Endothelial cell of umbilical vein (primary cell): ENCODE measurements around the gene IL32. TPM values are rescaled to one million over a fixed set of nuclear protein-coding genes. Genes with fewer than 3 reads are reported as not detected.

Experiments
- BruUV-seq: library from RNA; stranded (reverse); fragments of 400-500 nt; replicated peaks from 2 replicates; lab custom pipeline; 2021; lab: Mats Ljungman, UMichigan
- CTCF ChIA-PET: fragments of 300-600, 350-600 bp; sonication (Branson Sonifier 250); formaldehyde crosslinking; loops from one replicate; lab custom pipeline; 2021; ENCODE audit warnings: antibody characterized with exemption, inconsistent platforms; lab: Charles Lee
- POLR2A ChIA-PET: fragments of 300-600, 350-600 bp; sonication (Branson Sonifier 250); formaldehyde crosslinking; loops from one replicate; lab custom pipeline; 2021; ENCODE audit warnings: antibody characterized with exemption, inconsistent platforms; lab: Charles Lee
- DNase-seq: peaks from one replicate; pipeline ENCODE4 v3.0.0-alpha.2; 2011; ENCODE audit warnings: low read depth, low spot score
- FAIRE-seq: peaks from 2 replicates; lab custom pipeline; 2011; peaks lifted over from hg19 to GRCh38; lab: Jason Lieb, UNC
- H2AFZ ChIP-seq: 2 replicates; pipeline ENCODE4 v1.6.0; 2012; ENCODE audit warnings: low read depth, low read length, control low read depth, inconsistent platforms
- H3K27ac ChIP-seq: 2 replicates; pipeline ENCODE4 v1.5.1; 2011; ENCODE audit warnings: low read depth, mild to moderate bottlenecking, control low read depth, low read length, moderate library complexity; ENCODE audit not compliant: insufficient read depth
- H3K27me3 ChIP-seq, 2 experiments: 2 replicates each; pipeline versions ENCODE4 v1.6.0 to v1.6.1; 2011; ENCODE audit warnings: low read length in 2 of 2, mixed read lengths in 1 of 2; ENCODE audit not compliant: control insufficient read depth in 2 of 2, insufficient read depth in 2 of 2
- H3K36me3 ChIP-seq, 2 experiments: 2 replicates in 1 of 2; 3 replicates in 1 of 2; pipeline ENCODE4 v1.5.1; 2011; ENCODE audit warnings: low read length in 2 of 2, mild to moderate bottlenecking in 1 of 2, moderate library complexity in 1 of 2; ENCODE audit not compliant: control insufficient read depth in 2 of 2, insufficient read depth in 2 of 2; ENCODE audit errors: extremely low read depth in 1 of 2
- H3K4me1 ChIP-seq: 3 replicates; pipeline ENCODE4 v1.5.1; 2011; ENCODE audit warnings: mild to moderate bottlenecking, low read length; ENCODE audit not compliant: control insufficient read depth, insufficient read depth; ENCODE audit errors: extremely low read depth
- H3K4me2 ChIP-seq: 2 replicates; pipeline ENCODE4 v1.6.1; 2011; ENCODE audit warnings: low read length, control low read depth, mixed read lengths; ENCODE audit not compliant: insufficient read depth
- H3K4me3 ChIP-seq, 3 experiments: fragments of 200-600 bp in 1 of 3; sonication (generic), shearing (Covaris generic) in 1 of 3; replicated peaks in 1 of 3; 2 replicates each; pipeline ENCODE4 v1.5.1; 2011 to 2016; ENCODE audit warnings: control low read depth in 3 of 3, low read length in 3 of 3, mild to moderate bottlenecking in 2 of 3, inconsistent platforms in 1 of 3, low read depth in 1 of 3, moderate library complexity in 1 of 3; ENCODE audit not compliant: insufficient read depth in 1 of 3
- H3K79me2 ChIP-seq: 2 replicates; pipeline ENCODE4 v1.6.0; 2012; ENCODE audit warnings: low read length, inconsistent platforms; ENCODE audit not compliant: control insufficient read depth, insufficient read depth
- H3K9ac ChIP-seq: replicated peaks from 2 replicates; pipeline ENCODE3; 2011; ENCODE audit warnings: low read length, control low read depth; ENCODE audit not compliant: insufficient read depth; ENCODE audit errors: extremely low read depth
- H3K9me1 ChIP-seq: replicated peaks from 3 replicates; pipeline ENCODE4 v1.6.0; 2011; ENCODE audit warnings: mild to moderate bottlenecking, low read length; ENCODE audit not compliant: control insufficient read depth, insufficient read depth; ENCODE audit errors: extremely low read depth
- H3K9me3 ChIP-seq: replicated peaks from 2 replicates; pipeline ENCODE4 v1.5.1; 2012; ENCODE audit warnings: low read length, inconsistent platforms; ENCODE audit not compliant: control insufficient read depth, insufficient read depth
- H4K20me1 ChIP-seq: replicated peaks from 2 replicates; pipeline ENCODE3; 2011; ENCODE audit warnings: mild to moderate bottlenecking, low read length; ENCODE audit not compliant: control insufficient read depth, insufficient read depth; ENCODE audit errors: extremely low read depth
- EZH2 ChIP-seq: IDR thresholded peaks from 2 replicates; pipeline ENCODE4 v1.6.1; 2012; ENCODE audit warnings: borderline replicate concordance, low read depth, mild to moderate bottlenecking, moderate library complexity, low read length, inconsistent platforms; ENCODE audit not compliant: severe bottlenecking
- FOS ChIP-seq: IDR thresholded peaks from 2 replicates; pipeline ENCODE4 v1.6.1; 2011; ENCODE audit warnings: mild to moderate bottlenecking, low read length, moderate library complexity, borderline replicate concordance; ENCODE audit not compliant: insufficient read depth
- GATA2 ChIP-seq: IDR thresholded peaks from 2 replicates; pipeline ENCODE4 v1.7.0; 2011; ENCODE audit warnings: low read depth, mild to moderate bottlenecking, moderate library complexity, mixed read lengths, low read length; ENCODE audit not compliant: insufficient read length, insufficient read depth
- JUN ChIP-seq: IDR thresholded peaks from 2 replicates; pipeline ENCODE4 v1.6.1; 2011; ENCODE audit warnings: borderline replicate concordance, low read depth; ENCODE audit not compliant: insufficient read length, insufficient read depth
- MYC ChIP-seq: IDR thresholded peaks from one replicate; pipeline ENCODE4 v1.6.1; 2011; ENCODE audit warnings: mild to moderate bottlenecking, low read depth, low read length
- POLR2A ChIP-seq: IDR thresholded peaks from 2 replicates; pipeline ENCODE4 v1.6.1; 2012; ENCODE audit warnings: low read depth, mild to moderate bottlenecking, control low read depth, low read length
- POLR2AphosphoS5 ChIP-seq: IDR thresholded peaks from 2 replicates; pipeline ENCODE4 v1.6.1; 2012; ENCODE audit warnings: low read depth, mild to moderate bottlenecking, control low read depth, low read length, moderate library complexity; ENCODE audit not compliant: insufficient read depth
- dilution Hi-C: fragments of 300-500 bp; cut with MboI; formaldehyde crosslinking; loops from one replicate; pipeline ENCODE4 v1.15.0; 2019; ENCODE audit warnings: low sequenced_read_pairs; ENCODE audit not compliant: extremely low pct_ligation_motif_present
- intact Hi-C: fragments of 100-400 bp; cut with micrococcal nuclease; formaldehyde crosslinking; loops from one replicate; pipeline ENCODE4 v1.10.0; 2022
- polyA plus RNA-seq, 4 experiments: library from polyadenylated mRNA; depleted of rRNA in 3 of 4; stranded (reverse) in 3 of 4; unstranded in 1 of 4; fragments of >200 nt; gene quantifications; 2 replicates each; pipeline versions ENCODE4 v1.2.1 to v1.2.3, GENCODE V29; 2011 to 2012; ENCODE audit warnings: missing spikeins in 1 of 4
- total RNA-seq: library from RNA; stranded (reverse); gene quantifications from 2 replicates; pipeline ENCODE4 v1.2.3, GENCODE V29; 2021
- TF ChIP-seq, protein P1 (sequence below), 2 donors: IDR thresholded peaks; 1 replicate in 1 of 2; 2 replicates in 1 of 2; pipeline ENCODE4 v1.5.1; 2011; ENCODE audit warnings: low read length in 2 of 2, mild to moderate bottlenecking in 2 of 2, moderate library complexity in 2 of 2, control low read depth in 1 of 2, inconsistent platforms in 1 of 2, low read depth in 1 of 2; ENCODE audit not compliant: insufficient read depth in 1 of 2; ENCODE audit errors: extremely low read depth in 1 of 2
- TF ChIP-seq, protein P2 (sequence below): IDR thresholded peaks from 2 replicates; pipeline ENCODE4 v1.6.1; 2011; ENCODE audit not compliant: insufficient read depth, insufficient read length

Gene IL32
- total and polyA plus RNA-seq, 2 donors (not counting 3 experiments of a cell fraction or from before 2014, with no cell fraction given): 55.7 to 336 TPM

DNA sequence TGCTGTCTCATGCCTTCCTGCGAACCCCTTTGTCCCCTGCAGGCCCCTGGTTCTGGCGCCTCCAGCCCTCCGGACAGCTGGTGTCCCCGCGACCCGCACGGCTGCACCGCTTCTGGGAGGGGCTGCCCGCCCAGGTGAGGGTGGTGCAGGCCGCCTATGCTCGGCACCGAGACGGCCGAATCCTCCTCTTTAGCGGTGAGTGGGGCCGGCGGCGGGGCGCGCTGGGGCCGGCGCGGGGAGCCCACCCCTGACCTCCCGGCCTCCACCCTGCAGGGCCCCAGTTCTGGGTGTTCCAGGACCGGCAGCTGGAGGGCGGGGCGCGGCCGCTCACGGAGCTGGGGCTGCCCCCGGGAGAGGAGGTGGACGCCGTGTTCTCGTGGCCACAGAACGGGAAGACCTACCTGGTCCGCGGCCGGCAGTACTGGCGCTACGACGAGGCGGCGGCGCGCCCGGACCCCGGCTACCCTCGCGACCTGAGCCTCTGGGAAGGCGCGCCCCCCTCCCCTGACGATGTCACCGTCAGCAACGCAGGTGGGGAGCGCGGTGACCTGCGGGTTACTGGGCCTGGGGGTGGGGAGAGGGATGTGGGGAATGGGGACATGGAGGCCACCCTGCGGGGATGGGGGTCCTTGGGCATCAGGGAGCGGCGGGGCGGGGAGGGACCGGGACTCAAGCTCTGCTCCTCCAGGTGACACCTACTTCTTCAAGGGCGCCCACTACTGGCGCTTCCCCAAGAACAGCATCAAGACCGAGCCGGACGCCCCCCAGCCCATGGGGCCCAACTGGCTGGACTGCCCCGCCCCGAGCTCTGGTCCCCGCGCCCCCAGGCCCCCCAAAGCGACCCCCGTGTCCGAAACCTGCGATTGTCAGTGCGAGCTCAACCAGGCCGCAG is 7.1 kb upstream of the IL32 start:
- dilution Hi-C loops (no loop called here), intact Hi-C loops (loop anchor here (1.0 to 2.0 kb wide), 7 partner anchors 28 to 71 kb away; no protein-coding TSS in a partner anchor)
- Histone ChIP-seq H3K9me1 (no peaks in the 10 kb centered on the region), H3K9ac (peak overlapping the region; percentile 73), H3K4me3 (peak overlapping the region; percentile 44 to 64 (median 59)), H3K79me2 (no peaks in the 10 kb centered on the region), H3K4me1 (peaks cover 9% of the 10 kb centered on the region), H3K36me3 (no peaks in the 10 kb centered on the region), H3K27me3 (no peaks in the 10 kb centered on the region), H3K4me2 (peak overlapping the region; percentile 71), H2AFZ (peak overlapping the region; percentile 82), H3K27ac (peak overlapping the region; percentile 40), H4K20me1 (no peaks in the 10 kb centered on the region), H3K9me3 (no peaks in the 10 kb centered on the region)
- ChIA-PET CTCF (interaction anchor here (0.6 to 2.9 kb wide), 26 partner anchors 11 to 110 kb away, joined by 3 to 113 read pairs (median 6); partner anchors contain the start of genes TNFRSF12A, ZNF205 and ZNF213), POLR2A (interaction anchor here (0.6 to 2.1 kb wide), 2 partner anchors 10 to 72 kb away, joined by 3 to 5 read pairs; no protein-coding TSS in a partner anchor)
- DNase-seq (no peak), FAIRE-seq (no peak)
- TF ChIP-seq JUN (no peak), POLR2AphosphoS5 (no peak), GATA2 (no peak), POLR2A (no peak), FOS (no peak), EZH2 (no peak), MYC (no peak)
- TF ChIP-seq, protein P1, sequence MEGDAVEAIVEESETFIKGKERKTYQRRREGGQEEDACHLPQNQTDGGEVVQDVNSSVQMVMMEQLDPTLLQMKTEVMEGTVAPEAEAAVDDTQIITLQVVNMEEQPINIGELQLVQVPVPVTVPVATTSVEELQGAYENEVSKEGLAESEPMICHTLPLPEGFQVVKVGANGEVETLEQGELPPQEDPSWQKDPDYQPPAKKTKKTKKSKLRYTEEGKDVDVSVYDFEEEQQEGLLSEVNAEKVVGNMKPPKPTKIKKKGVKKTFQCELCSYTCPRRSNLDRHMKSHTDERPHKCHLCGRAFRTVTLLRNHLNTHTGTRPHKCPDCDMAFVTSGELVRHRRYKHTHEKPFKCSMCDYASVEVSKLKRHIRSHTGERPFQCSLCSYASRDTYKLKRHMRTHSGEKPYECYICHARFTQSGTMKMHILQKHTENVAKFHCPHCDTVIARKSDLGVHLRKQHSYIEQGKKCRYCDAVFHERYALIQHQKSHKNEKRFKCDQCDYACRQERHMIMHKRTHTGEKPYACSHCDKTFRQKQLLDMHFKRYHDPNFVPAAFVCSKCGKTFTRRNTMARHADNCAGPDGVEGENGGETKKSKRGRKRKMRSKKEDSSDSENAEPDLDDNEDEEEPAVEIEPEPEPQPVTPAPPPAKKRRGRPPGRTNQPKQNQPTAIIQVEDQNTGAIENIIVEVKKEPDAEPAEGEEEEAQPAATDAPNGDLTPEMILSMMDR (IDR thresholded peaks at IDR 0.05; ENCODE audit: extremely low read depth in 1 of 2, insufficient read depth in 1 of 2, low read depth in 1 of 2, low read length in 2 of 2): no peak
- TF ChIP-seq, protein P2, sequence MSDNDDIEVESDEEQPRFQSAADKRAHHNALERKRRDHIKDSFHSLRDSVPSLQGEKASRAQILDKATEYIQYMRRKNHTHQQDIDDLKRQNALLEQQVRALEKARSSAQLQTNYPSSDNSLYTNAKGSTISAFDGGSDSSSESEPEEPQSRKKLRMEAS: no peak
- no TSS peak for BruUV-seq
